Measurements from ENCODE around the gene B3GALT5. TPM values are rescaled to one million over a fixed set of nuclear protein-coding genes. Genes with fewer than 3 reads are reported as not detected.

Gene B3GALT5
- total RNA-seq, 1 donor from 2014 or later = 7.3 TPM

DNA sequence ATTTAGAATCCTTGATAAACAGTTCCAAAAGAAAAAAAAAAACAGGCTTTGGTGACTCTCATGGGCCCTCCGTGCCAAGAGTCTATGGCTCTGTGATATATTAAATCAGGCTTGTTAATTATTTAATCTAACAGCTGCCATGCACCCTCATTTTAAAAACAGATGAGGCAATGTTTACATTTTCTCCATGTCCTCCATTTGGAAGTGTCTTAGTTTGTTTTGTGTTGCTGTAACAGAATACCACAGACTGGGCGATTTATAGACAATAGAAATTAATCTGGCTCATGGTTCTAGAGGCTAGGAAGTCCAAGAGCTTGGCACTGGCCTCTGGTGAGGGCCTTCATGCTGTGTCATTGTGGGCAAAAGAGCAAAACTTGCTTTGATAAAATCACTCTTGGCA, 58.0 kb downstream of the B3GALT5 start:
- Mint-ChIP-seq H3K36me3 (ENCODE audit: low read depth, unreplicated experiment) (peaks cover 14% of the 10 kb centered on the region), H3K27me3 (ENCODE audit: unreplicated experiment) (peaks cover 6% of the 10 kb centered on the region), H3K4me1 (ENCODE audit: unreplicated experiment) (peaks cover 3% of the 10 kb centered on the region), H3K27ac (ENCODE audit: unreplicated experiment) (no peak overlapping the region), H3K4me3 (ENCODE audit: unreplicated experiment) (no peak overlapping the region), H3K9me3 (ENCODE audit: unreplicated experiment) (no peaks in the 10 kb centered on the region)
- TF ChIP-seq, protein P1, sequence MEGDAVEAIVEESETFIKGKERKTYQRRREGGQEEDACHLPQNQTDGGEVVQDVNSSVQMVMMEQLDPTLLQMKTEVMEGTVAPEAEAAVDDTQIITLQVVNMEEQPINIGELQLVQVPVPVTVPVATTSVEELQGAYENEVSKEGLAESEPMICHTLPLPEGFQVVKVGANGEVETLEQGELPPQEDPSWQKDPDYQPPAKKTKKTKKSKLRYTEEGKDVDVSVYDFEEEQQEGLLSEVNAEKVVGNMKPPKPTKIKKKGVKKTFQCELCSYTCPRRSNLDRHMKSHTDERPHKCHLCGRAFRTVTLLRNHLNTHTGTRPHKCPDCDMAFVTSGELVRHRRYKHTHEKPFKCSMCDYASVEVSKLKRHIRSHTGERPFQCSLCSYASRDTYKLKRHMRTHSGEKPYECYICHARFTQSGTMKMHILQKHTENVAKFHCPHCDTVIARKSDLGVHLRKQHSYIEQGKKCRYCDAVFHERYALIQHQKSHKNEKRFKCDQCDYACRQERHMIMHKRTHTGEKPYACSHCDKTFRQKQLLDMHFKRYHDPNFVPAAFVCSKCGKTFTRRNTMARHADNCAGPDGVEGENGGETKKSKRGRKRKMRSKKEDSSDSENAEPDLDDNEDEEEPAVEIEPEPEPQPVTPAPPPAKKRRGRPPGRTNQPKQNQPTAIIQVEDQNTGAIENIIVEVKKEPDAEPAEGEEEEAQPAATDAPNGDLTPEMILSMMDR (IDR thresholded peaks at IDR 0.05; ENCODE audit: unreplicated experiment) = no peak
- no peak for DNase-seq (ENCODE audit: low spot score)

DNA sequence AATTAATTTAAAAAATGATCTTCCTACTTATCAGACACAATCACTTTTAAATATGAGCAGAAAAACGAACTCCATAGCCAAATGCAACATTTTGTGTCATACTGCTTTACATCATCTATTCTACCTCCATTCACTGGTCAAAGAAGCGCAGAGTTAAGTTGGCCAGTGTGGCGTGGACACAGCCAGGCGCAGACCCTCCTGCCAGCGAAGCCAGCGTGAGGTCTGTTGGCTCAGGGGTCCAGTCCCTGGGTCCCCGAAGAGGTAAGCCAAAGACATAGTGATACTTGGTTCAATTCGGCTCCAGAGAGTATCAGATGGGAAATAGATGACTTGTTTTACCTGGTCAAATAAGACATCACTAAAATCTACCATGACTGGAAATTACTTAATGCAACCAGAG, 59.2 kb downstream of the B3GALT5 start:
- Mint-ChIP-seq H3K9me3 (ENCODE audit: unreplicated experiment) (no peaks in the 10 kb centered on the region), H3K4me1 (ENCODE audit: unreplicated experiment) (peaks cover 8% of the 10 kb centered on the region), H3K36me3 (ENCODE audit: low read depth, unreplicated experiment) (peaks cover 11% of the 10 kb centered on the region), H3K27me3 (ENCODE audit: unreplicated experiment) (peaks cover 9% of the 10 kb centered on the region), H3K27ac (ENCODE audit: unreplicated experiment) (no peak overlapping the region), H3K4me3 (ENCODE audit: unreplicated experiment) (no peak overlapping the region)
- DNase-seq (ENCODE audit: low spot score) = no peak
- TF ChIP-seq, protein P1 (IDR thresholded peaks at IDR 0.05; ENCODE audit: unreplicated experiment) = no peak

DNA sequence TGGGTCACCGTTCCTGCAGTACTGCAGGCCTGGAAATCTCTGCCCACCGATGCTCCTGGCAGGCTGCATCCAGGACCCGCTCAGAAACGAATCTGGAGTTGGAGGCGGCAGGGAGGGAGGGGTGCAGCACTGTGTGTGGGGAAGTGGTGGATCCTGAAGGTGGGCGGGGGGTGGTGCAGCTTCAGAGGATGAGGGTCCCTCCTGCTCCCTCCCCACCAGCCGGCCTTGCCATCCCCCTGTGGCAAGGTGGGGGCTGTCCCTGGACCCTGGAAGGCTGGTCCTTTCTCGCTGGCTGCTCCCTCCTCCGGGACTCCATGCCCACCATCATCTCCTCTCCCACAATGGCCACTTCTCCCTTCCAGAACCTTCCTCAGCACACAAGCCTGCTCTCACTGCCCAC, 60.4 kb downstream of the B3GALT5 start:
- Mint-ChIP-seq H3K27me3 (ENCODE audit: unreplicated experiment) (peaks cover 9% of the 10 kb centered on the region), H3K36me3 (ENCODE audit: low read depth, unreplicated experiment) (peaks cover 11% of the 10 kb centered on the region), H3K4me1 (ENCODE audit: unreplicated experiment) (peaks cover 8% of the 10 kb centered on the region), H3K9me3 (ENCODE audit: unreplicated experiment) (no peaks in the 10 kb centered on the region), H3K4me3 (ENCODE audit: unreplicated experiment) (no peak overlapping the region), H3K27ac (ENCODE audit: unreplicated experiment) (no peak overlapping the region)
- DNase-seq (ENCODE audit: low spot score) = no peak
- TF ChIP-seq, protein P1 (IDR thresholded peaks at IDR 0.05; ENCODE audit: unreplicated experiment) = no peak

DNA sequence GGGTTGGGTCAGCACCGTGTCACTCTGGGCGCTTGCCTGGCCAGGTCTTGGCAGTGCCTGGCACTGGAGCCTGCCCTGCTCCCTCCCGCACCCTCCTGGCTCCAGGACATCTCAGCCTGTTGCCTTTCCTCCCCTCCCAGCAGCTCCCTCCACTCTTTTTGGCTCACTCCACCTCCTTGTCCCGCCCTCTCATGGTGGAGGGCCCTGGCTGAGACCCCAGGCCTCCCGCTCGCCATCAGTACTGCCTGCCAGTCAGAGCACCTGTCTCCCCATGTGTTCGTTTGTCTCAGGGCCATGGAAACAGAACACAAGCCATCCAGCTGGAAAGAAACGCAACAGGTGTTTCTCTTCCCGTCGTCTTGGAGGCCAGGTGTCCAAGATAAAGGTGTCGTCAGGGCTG, 61.0 kb downstream of the B3GALT5 start:
- H3K27ac Mint-ChIP-seq (ENCODE audit: unreplicated experiment) = no peak overlapping the region
- peaks cover 11% of the 10 kb centered on the region for H3K36me3 Mint-ChIP-seq (ENCODE audit: low read depth, unreplicated experiment)
- peaks cover 9% of the 10 kb centered on the region for H3K27me3 Mint-ChIP-seq (ENCODE audit: unreplicated experiment)

DNA sequence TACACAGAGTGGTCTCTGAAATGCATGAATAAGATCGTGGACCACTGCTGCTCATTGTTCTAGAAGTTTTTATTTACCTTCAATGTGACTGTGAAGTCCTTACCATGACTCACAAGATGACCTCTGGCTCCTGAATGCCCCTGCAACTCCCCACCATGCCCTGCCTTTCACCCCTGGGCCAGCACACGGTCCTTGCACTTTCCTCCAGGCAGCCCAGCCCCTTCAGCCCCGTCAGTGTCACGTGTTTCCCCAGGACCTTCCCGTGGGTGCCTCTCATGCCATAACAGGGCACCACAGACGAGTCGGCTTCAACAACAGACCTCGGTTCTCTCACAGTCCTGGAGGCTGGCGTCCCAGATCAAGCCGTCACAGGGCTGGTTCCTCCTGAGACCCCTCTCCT, 62.1 kb downstream of the B3GALT5 start:
- H3K36me3 Mint-ChIP-seq (ENCODE audit: low read depth, unreplicated experiment) = peaks cover 7% of the 10 kb centered on the region
- peaks cover 8% of the 10 kb centered on the region for H3K4me1 Mint-ChIP-seq (ENCODE audit: unreplicated experiment)
- no peak overlapping the region for H3K27ac Mint-ChIP-seq (ENCODE audit: unreplicated experiment)
- DNase-seq (ENCODE audit: low spot score) = no peak
- TF ChIP-seq, protein P1 (IDR thresholded peaks at IDR 0.05; ENCODE audit: unreplicated experiment) = no peak
- no peaks in the 10 kb centered on the region for H3K9me3 Mint-ChIP-seq (ENCODE audit: unreplicated experiment)
- H3K27me3 Mint-ChIP-seq (ENCODE audit: unreplicated experiment) = peaks cover 11% of the 10 kb centered on the region
- H3K4me3 Mint-ChIP-seq (ENCODE audit: unreplicated experiment) = no peak overlapping the region

More for the DNA sequence above, 61.0 kb downstream of the B3GALT5 start:
- DNase-seq (ENCODE audit: low spot score) = no peak
- no peaks in the 10 kb centered on the region for H3K9me3 Mint-ChIP-seq (ENCODE audit: unreplicated experiment)
- TF ChIP-seq, protein P1 (IDR thresholded peaks at IDR 0.05; ENCODE audit: unreplicated experiment) = no peak
- H3K4me3 Mint-ChIP-seq (ENCODE audit: unreplicated experiment) = no peak overlapping the region
- peaks cover 8% of the 10 kb centered on the region for H3K4me1 Mint-ChIP-seq (ENCODE audit: unreplicated experiment)

All from endothelial cell (in vitro differentiated cells).